ENCODE data around the gene ADGRE3. TPM values are rescaled to one million over a fixed set of nuclear protein-coding genes. Genes with fewer than 3 reads are reported as not detected.

Gene ADGRE3
- polyA plus RNA-seq, 1 donor (not counting 4 experiments of a cell fraction or from before 2014, with no cell fraction given), result not detected

- no peaks in the 10 kb centered on the region for H3K36me3 ChIP-seq (ENCODE audit: control insufficient read depth in 2 of 2, extremely low read depth in 1 of 2, insufficient read depth in 2 of 2, low read length in 2 of 2)
- DNase-seq (ENCODE audit: low read depth, low spot score), result no peak
- no peak overlapping the region for H3K9ac ChIP-seq (ENCODE audit: control insufficient read depth, extremely low read depth, insufficient read depth, low read length)
- H3K9me3 ChIP-seq (ENCODE audit: control insufficient read depth, low read depth, low read length), result no peaks in the 10 kb centered on the region
- FAIRE-seq, result no peak
- H2AFZ ChIP-seq (ENCODE audit: control insufficient read depth, low read length), result no peak overlapping the region
- no peak for TF ChIP-seq EZH2 (IDR thresholded peaks at IDR 0.05; ENCODE audit: low read length)
- no peak for TF ChIP-seq CTCF (optimal IDR thresholded peaks at IDR 0.05 in 1 of 3, IDR thresholded peaks at IDR 0.05 in 1 of 3, conservative IDR thresholded peaks at IDR 0.05 in 1 of 3; ENCODE audit: extremely low read depth in 1 of 3, insufficient read depth in 2 of 3, low read length in 3 of 3)
- H3K4me2 ChIP-seq (ENCODE audit: control insufficient read depth, extremely low read depth, insufficient read depth, low read depth, low read length), result no peak overlapping the region
- H4K20me1 ChIP-seq (ENCODE audit: control insufficient read depth, extremely low read depth, insufficient read depth, low read length), result no peaks in the 10 kb centered on the region
- dilution Hi-C loops (cut with MboI; ENCODE audit: extremely low pct_ligation_motif_present, low sequenced_read_pairs), result no loop called here
- H3K27me3 ChIP-seq (ENCODE audit: control insufficient read depth, extremely low read depth, insufficient read depth, low read length), result no peaks in the 10 kb centered on the region
- H3K27ac ChIP-seq (ENCODE audit: control insufficient read depth, insufficient read depth, low read length), result no peak overlapping the region
- no peaks in the 10 kb centered on the region for H3K9me1 ChIP-seq (ENCODE audit: control insufficient read depth, extremely low read depth, insufficient read depth, low read length)
- H3K79me2 ChIP-seq (ENCODE audit: control insufficient read depth, insufficient read depth, low read length), result no peaks in the 10 kb centered on the region
- H3K4me1 ChIP-seq (ENCODE audit: control insufficient read depth, extremely low read depth, insufficient read depth, low read length), result no peaks in the 10 kb centered on the region
- H3K4me3 ChIP-seq (ENCODE audit: control insufficient read depth in 2 of 3, extremely low read depth in 1 of 3, insufficient read depth in 2 of 3, low read depth in 1 of 3, low read length in 3 of 3), result no peak overlapping the region
These were observed 7.4 kb upstream of the ADGRE3 start for GRCh38 chr19:14682084-14682483.

GRCh38 chr19:14678199-14678598 is 3.6 kb upstream of the ADGRE3 start:
- dilution Hi-C loops (cut with MboI; ENCODE audit: extremely low pct_ligation_motif_present, low sequenced_read_pairs), result no loop called here
- H3K9me1 ChIP-seq (ENCODE audit: control insufficient read depth, extremely low read depth, insufficient read depth, low read length), result no peaks in the 10 kb centered on the region
- H3K27me3 ChIP-seq (ENCODE audit: control insufficient read depth, extremely low read depth, insufficient read depth, low read length), result no peaks in the 10 kb centered on the region
- no peak overlapping the region for H3K27ac ChIP-seq (ENCODE audit: control insufficient read depth, insufficient read depth, low read length)
- H3K4me3 ChIP-seq (ENCODE audit: control insufficient read depth in 2 of 3, extremely low read depth in 1 of 3, insufficient read depth in 2 of 3, low read depth in 1 of 3, low read length in 3 of 3), result no peak overlapping the region
- no peaks in the 10 kb centered on the region for H3K36me3 ChIP-seq (ENCODE audit: control insufficient read depth in 2 of 2, extremely low read depth in 1 of 2, insufficient read depth in 2 of 2, low read length in 2 of 2)
- no peaks in the 10 kb centered on the region for H3K9me3 ChIP-seq (ENCODE audit: control insufficient read depth, low read depth, low read length)
- no peak for TF ChIP-seq EZH2 (IDR thresholded peaks at IDR 0.05; ENCODE audit: low read length)
- TF ChIP-seq CTCF (optimal IDR thresholded peaks at IDR 0.05 in 1 of 3, IDR thresholded peaks at IDR 0.05 in 1 of 3, conservative IDR thresholded peaks at IDR 0.05 in 1 of 3; ENCODE audit: extremely low read depth in 1 of 3, insufficient read depth in 2 of 3, low read length in 3 of 3), result no peak
- FAIRE-seq (no peak), DNase-seq (ENCODE audit: low read depth, low spot score) (no peak)
- H3K4me2 ChIP-seq (ENCODE audit: control insufficient read depth, extremely low read depth, insufficient read depth, low read depth, low read length), result no peak overlapping the region
- no peak overlapping the region for H2AFZ ChIP-seq (ENCODE audit: control insufficient read depth, low read length)
- no peak overlapping the region for H3K9ac ChIP-seq (ENCODE audit: control insufficient read depth, extremely low read depth, insufficient read depth, low read length)
- no peaks in the 10 kb centered on the region for H3K79me2 ChIP-seq (ENCODE audit: control insufficient read depth, insufficient read depth, low read length)
- no peaks in the 10 kb centered on the region for H4K20me1 ChIP-seq (ENCODE audit: control insufficient read depth, extremely low read depth, insufficient read depth, low read length)
- no peaks in the 10 kb centered on the region for H3K4me1 ChIP-seq (ENCODE audit: control insufficient read depth, extremely low read depth, insufficient read depth, low read length)

All from keratinocyte (primary cell).